ENCODE measurements around the gene TUBA4B. TPM values are rescaled to one million over a fixed set of nuclear protein-coding genes. Genes with fewer than 3 reads are reported as not detected.

TUBA4B gene
- total and polyA plus RNA-seq, 12 donors = not detected

DNA sequence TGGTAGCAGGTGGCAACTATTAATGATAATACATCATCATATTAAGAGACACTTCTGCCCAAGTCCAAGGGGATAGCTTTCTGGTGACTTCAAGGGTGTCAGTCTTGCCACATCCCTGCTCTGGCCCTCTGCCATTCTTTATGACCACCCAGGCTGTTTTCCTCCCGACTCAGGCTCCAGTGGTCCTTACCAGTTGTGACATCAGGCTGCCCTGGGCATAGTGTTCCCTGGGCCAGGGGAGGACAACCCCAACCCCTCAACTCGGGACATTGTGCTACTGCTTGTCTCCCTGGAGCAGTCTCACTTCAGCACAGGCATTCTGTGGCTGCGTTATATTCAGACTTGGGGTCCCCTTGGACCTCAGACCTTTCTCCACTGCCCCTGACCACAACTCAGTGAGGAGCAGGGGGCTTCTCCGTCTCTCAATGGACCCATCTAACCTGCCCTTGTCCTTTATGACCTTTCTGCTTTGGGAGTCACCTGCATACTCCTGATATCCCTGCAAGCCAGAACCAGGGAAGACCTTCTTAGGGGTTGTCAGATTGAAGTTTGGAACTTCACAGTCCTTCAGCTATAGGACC is 39.0 kb downstream of the TUBA4B start:
- H3K36me3 ChIP-seq = no peaks in the 10 kb centered on the region
- H3K4me3 ChIP-seq = no peak overlapping the region
- peaks cover 0 to 4% (median 0%) of the 10 kb centered on the region in 7 donors for H3K27me3 ChIP-seq
- intact Hi-C loops (cut with DNase I) = loop anchor here in 6 of 10 donors (5.0 to 10.0 kb wide), 3 partner anchors 67 to 237 kb away; partner anchors contain the start of genes CNPPD1 (in 3 of the 6), RETREG2 (in 3 of the 6), ANKZF1 (in 1 of the 6) and ATG9A (in 1 of the 6)
- peaks cover 3 to 26% (median 12%) of the 10 kb centered on the region in 9 donors for H3K4me1 ChIP-seq
- TF ChIP-seq, protein P1, sequence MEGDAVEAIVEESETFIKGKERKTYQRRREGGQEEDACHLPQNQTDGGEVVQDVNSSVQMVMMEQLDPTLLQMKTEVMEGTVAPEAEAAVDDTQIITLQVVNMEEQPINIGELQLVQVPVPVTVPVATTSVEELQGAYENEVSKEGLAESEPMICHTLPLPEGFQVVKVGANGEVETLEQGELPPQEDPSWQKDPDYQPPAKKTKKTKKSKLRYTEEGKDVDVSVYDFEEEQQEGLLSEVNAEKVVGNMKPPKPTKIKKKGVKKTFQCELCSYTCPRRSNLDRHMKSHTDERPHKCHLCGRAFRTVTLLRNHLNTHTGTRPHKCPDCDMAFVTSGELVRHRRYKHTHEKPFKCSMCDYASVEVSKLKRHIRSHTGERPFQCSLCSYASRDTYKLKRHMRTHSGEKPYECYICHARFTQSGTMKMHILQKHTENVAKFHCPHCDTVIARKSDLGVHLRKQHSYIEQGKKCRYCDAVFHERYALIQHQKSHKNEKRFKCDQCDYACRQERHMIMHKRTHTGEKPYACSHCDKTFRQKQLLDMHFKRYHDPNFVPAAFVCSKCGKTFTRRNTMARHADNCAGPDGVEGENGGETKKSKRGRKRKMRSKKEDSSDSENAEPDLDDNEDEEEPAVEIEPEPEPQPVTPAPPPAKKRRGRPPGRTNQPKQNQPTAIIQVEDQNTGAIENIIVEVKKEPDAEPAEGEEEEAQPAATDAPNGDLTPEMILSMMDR (IDR thresholded peaks at IDR 0.05) = no peak
- H3K9me3 ChIP-seq = no peaks in the 10 kb centered on the region
- DNase-seq (no peak), ATAC-seq (no peak)
- WGBS, 2 donors = 71 to 76% methylated on average over 4 of the region's 4 CpGs
- no peak overlapping the region for H3K27ac ChIP-seq

DNA sequence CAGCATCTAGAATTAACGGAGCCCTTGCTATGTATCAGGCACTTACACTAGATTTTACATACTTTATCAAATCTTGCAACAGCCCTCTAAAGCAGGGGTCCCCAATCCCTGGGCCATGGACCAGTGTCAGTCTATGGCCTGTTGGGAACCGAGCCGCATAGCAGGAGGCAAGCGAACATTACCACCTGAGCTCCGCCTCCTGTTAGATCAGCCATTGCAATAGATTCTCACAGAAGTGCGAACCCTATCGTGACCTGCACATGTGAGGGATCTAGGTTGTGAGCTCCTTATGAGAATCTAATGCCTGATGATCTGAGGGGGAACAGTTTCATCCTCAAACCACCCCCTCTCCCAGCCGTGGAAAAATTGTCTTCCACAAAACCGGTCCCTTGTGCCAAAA is 39.6 kb downstream of the TUBA4B start:
- Histone ChIP-seq H3K27ac (no peak overlapping the region), H3K9me3 (no peaks in the 10 kb centered on the region), H3K4me1 (peaks cover 3 to 26% (median 12%) of the 10 kb centered on the region in 9 donors), H3K36me3 (no peaks in the 10 kb centered on the region), H3K4me3 (no peak overlapping the region), H3K27me3 (peaks cover 0 to 4% (median 0%) of the 10 kb centered on the region in 7 donors)
- 91 to 92% methylated on average over 9 of the region's 9 CpGs for WGBS, 2 donors
- DNase-seq = no peak
- intact Hi-C loops (cut with DNase I) = loop anchor here in 6 of 10 donors (5.0 to 10.0 kb wide), 3 partner anchors 68 to 238 kb away; partner anchors contain the start of genes CNPPD1 (in 3 of the 6), RETREG2 (in 3 of the 6), ANKZF1 (in 1 of the 6) and ATG9A (in 1 of the 6)
- TF ChIP-seq, protein P1 (IDR thresholded peaks at IDR 0.05) = no peak
- ATAC-seq = no peak

DNA sequence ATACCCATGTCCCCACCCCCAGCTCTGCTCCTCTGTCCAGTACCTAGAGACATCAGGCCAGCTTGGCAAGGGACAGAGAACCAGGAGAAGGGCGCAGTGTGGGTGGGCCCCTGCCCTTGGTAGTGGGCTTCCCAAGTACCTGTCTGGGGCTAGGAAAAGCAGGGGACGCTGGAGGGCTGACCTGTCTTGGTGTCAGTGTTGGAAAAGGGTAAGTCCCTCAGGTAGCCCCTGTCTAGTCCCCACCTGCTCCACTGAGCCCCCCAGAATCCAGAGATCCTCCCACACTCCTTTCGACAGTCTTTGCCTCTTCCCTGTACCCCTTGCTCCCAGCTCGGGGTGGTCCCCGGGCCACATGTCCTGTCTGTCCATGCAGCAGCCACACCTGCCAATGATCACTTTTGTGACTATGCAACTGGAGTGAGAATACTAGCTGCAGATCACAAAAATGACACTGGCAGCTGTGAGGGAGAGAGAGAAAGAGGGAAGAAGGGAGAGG is 40.7 kb downstream of the TUBA4B start:
- TF ChIP-seq, protein P1 (IDR thresholded peaks at IDR 0.05) = no peak
- 84 to 92% methylated on average over 5 of the region's 5 CpGs for WGBS, 2 donors
- peaks cover 0 to 5% (median 0%) of the 10 kb centered on the region in 7 donors for H3K27me3 ChIP-seq
- intact Hi-C loops (cut with DNase I) = loop anchor here in 8 of 10 donors (1.0 to 10.0 kb wide), 12 partner anchors 14 to 239 kb away; partner anchors contain the start of genes CNPPD1 (in 3 of the 8), RETREG2 (in 3 of the 8), DNAJB2 (in 2 of the 8) and NHEJ1 (in 2 of the 8)
- H3K36me3 ChIP-seq = no peaks in the 10 kb centered on the region
- H3K4me3 ChIP-seq = peak overlapping the region in 1 of 10 donors; percentile 60
- peak overlapping the region in 5 of 10 donors; percentile 70 to 90 (median 83) for H3K27ac ChIP-seq
- ATAC-seq (no peak), DNase-seq (no peak)
- no peaks in the 10 kb centered on the region for H3K9me3 ChIP-seq
- H3K4me1 ChIP-seq = peaks cover 3 to 28% (median 12%) of the 10 kb centered on the region in 9 donors

Data from heart right ventricle (tissue), 16 donors.